ENCODE results near the gene PBX2. TPM values are rescaled to one million over a fixed set of nuclear protein-coding genes. Genes with fewer than 3 reads are reported as not detected.
"Not testable (repeated sequence)": the region's sequence is repeated elsewhere in the genome, so short reads cannot be mapped to it uniquely, and the experiment has no call there.

PBX2 gene
- total RNA-seq, 2 experiments from 2014 or later = 60.0 to 61.6 TPM

DNA sequence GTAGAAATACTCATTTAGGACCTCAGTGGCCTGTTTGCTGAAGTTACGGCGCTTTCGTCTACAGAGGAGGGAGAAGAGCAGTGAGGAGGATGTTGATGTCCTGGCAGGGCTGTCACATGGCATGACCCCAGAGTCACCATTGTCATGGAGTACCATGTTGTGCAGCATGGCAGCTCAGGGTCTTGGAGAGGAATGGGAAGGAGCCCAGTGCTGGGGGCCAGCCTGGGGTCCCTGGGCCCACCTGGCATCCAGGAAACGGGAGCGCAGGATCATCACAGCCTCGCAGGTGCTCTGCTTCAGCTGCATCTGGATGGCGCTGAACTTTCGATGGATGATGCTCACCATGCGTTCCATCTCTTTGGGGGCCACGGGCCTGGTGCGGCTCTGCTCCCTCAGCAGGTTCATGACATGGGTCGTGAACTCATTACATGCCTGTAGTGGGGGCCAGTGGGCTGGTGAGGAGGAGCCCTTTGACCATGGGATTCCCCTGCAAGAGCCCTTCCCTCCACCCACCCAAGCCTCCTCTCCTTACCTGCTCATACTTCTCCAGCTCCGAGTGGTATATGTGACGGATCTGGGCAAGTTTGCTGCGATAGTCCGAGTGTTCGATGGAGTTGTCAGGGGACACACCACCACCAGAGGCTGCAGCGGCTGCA, 2.1 kb downstream of the PBX2 start:
- CTCF ChIA-PET = interaction anchor here (1.1 kb wide), 1 partner anchor 140 kb away, joined by 3 read pairs; no protein-coding TSS in a partner anchor
- H3K4me1 Mint-ChIP-seq = peaks cover 38% of the 10 kb centered on the region
- ATAC-seq = not testable (repeated sequence)

GRCh38 chr6:32187009-32187709, 2.8 kb downstream of the PBX2 start:
- CTCF ChIA-PET = no interaction called here
- H3K9me3 Mint-ChIP-seq (ENCODE audit: low read depth) = no peaks in the 10 kb centered on the region
- H3K36me3 Mint-ChIP-seq = peaks cover 46% of the 10 kb centered on the region
- H3K27ac Mint-ChIP-seq = peak overlapping the region; percentile 87
- no peak for ATAC-seq
- H3K4me1 Mint-ChIP-seq = peaks cover 37% of the 10 kb centered on the region
- H3K27me3 Mint-ChIP-seq = no peaks in the 10 kb centered on the region
- H3K4me3 Mint-ChIP-seq = peak overlapping the region; percentile 32
- no peak for DNase-seq

More for the DNA sequence above, 2.1 kb downstream of the PBX2 start:
- H3K27me3 Mint-ChIP-seq; DNase-seq; H3K9me3 Mint-ChIP-seq (ENCODE audit: low read depth): not testable (repeated sequence)
- Mint-ChIP-seq H3K27ac (peak overlapping the region; percentile 79), H3K4me3 (peak overlapping the region; percentile 32), H3K36me3 (peaks cover 45% of the 10 kb centered on the region)

- DNase-seq; H3K4me3 Mint-ChIP-seq; H3K27me3 Mint-ChIP-seq; CTCF ChIA-PET; H3K9me3 Mint-ChIP-seq (ENCODE audit: low read depth); ATAC-seq: not testable (repeated sequence)
- Mint-ChIP-seq H3K4me1 (peaks cover 40% of the 10 kb centered on the region), H3K27ac (peak overlapping the region; percentile 87), H3K36me3 (peaks cover 43% of the 10 kb centered on the region)
These were observed 3.7 kb downstream of the PBX2 start for GRCh38 chr6:32186151-32186840.

GRCh38 chr6:32185681-32186131, 4.3 kb downstream of the PBX2 start:
- ATAC-seq = peak; percentile 59
- Mint-ChIP-seq H3K4me1 (peaks cover 41% of the 10 kb centered on the region), H3K36me3 (peaks cover 40% of the 10 kb centered on the region), H3K27ac (peak overlapping the region; percentile 87)
- not testable (repeated sequence) for H3K4me3 Mint-ChIP-seq; H3K27me3 Mint-ChIP-seq; H3K9me3 Mint-ChIP-seq (ENCODE audit: low read depth)
- CTCF ChIA-PET = interaction anchor here (1.2 kb wide), 1 partner anchor 10 kb away, joined by 4 read pairs; no protein-coding TSS in a partner anchor
- peak; percentile 78 for DNase-seq

GRCh38 chr6:32184084-32184640, 5.8 kb downstream of the PBX2 start, which contains the start of gene AGER:
Gene AGER, minus strand, starts transcription at chr6:32184253. Its CDS starts 31 bp downstream, at chr6:32184222.
- H3K36me3 Mint-ChIP-seq = peaks cover 41% of the 10 kb centered on the region
- no peak for ATAC-seq

GRCh38 chr6:32183483-32184083, 6.4 kb downstream of the PBX2 start:
- H3K27me3 Mint-ChIP-seq = no peaks in the 10 kb centered on the region
- no peak overlapping the region for H3K27ac Mint-ChIP-seq
- no peak for ATAC-seq
- H3K9me3 Mint-ChIP-seq (ENCODE audit: low read depth) = no peaks in the 10 kb centered on the region
- H3K36me3 Mint-ChIP-seq = peaks cover 39% of the 10 kb centered on the region
- DNase-seq = no peak
- CTCF ChIA-PET = interaction anchor here (1.9 kb wide), 1 partner anchor 9 kb away, joined by 8 read pairs; the partner anchor contains the start of gene GPSM3
- H3K4me1 Mint-ChIP-seq = peaks cover 53% of the 10 kb centered on the region
- H3K4me3 Mint-ChIP-seq = no peak overlapping the region

More at GRCh38 chr6:32184084-32184640, 5.8 kb downstream of the PBX2 start, which contains the start of gene AGER:
- H3K27ac Mint-ChIP-seq = no peak within 1 kb of the TSS
- DNase-seq = no peak
- H3K9me3 Mint-ChIP-seq (ENCODE audit: low read depth) = no peaks in the 10 kb centered on the region
- peaks cover 53% of the 10 kb centered on the region for H3K4me1 Mint-ChIP-seq
- H3K4me3 Mint-ChIP-seq = no peak within 1 kb of the TSS
- no peaks in the 10 kb centered on the region for H3K27me3 Mint-ChIP-seq
- CTCF ChIA-PET = interaction anchor here (1.2 kb wide), 1 partner anchor 11 kb away, joined by 4 read pairs; no protein-coding TSS in a partner anchor

DNA sequence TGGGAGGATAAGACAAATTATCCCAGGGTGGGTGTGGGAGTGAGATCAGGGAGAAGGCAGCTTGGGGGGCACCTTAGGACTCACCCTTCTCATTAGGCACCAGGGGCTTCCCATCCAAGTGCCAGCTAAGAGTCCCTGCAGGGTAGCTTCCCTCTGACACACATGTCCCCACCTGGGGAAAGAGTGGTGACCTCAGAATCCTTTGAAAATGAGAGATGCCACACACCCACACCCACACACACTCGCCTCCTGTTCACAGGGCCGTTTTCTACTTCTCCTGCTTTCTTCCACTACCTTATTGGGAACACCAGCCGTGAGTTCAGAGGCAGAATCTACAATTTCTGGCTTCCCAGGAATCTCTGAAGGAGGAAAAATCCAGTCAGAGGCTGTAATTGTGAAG, 7.0 kb downstream of the PBX2 start:
- Mint-ChIP-seq H3K9me3 (ENCODE audit: low read depth) (no peaks in the 10 kb centered on the region), H3K4me3 (no peak overlapping the region), H3K27ac (no peak overlapping the region), H3K4me1 (peaks cover 49% of the 10 kb centered on the region), H3K27me3 (no peaks in the 10 kb centered on the region), H3K36me3 (peaks cover 36% of the 10 kb centered on the region)
- DNase-seq (no peak), ATAC-seq (no peak)
- CTCF ChIA-PET = interaction anchor here (1.9 kb wide), 1 partner anchor 10 kb away, joined by 8 read pairs; the partner anchor contains the start of gene GPSM3

DNA sequence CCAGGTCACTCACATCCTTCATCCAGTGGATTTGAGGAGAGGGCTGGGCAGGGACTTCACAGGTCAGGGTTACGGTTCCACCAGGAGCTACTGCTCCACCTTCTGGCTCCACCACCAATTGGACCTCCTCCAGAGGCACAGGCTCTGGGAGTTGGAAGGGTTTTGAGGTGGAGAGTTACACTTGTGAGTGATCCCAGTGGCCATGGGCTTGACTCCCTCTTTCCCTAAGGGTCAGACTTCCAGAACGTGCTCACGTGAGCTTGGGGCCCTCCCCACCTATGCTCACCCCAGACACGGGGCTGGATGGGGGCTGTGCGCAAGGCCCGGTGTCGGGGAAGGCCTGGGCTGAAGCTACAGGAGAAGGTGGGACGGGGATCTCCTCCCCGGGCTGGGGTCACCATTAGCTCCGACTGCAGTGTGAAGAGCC, 7.4 kb downstream of the PBX2 start:
- H3K4me1 Mint-ChIP-seq = peaks cover 44% of the 10 kb centered on the region
- H3K27ac Mint-ChIP-seq = no peak overlapping the region
- H3K9me3 Mint-ChIP-seq (ENCODE audit: low read depth) = no peaks in the 10 kb centered on the region
- H3K27me3 Mint-ChIP-seq = no peaks in the 10 kb centered on the region
- H3K36me3 Mint-ChIP-seq = peaks cover 33% of the 10 kb centered on the region
- CTCF ChIA-PET = interaction anchor here (0.7 to 1.9 kb wide), 2 partner anchors 10 to 13 kb away, joined by 3 to 8 read pairs; partner anchors contain the start of gene GPSM3
- no peak overlapping the region for H3K4me3 Mint-ChIP-seq
- ATAC-seq (no peak), DNase-seq (no peak)

DNA sequence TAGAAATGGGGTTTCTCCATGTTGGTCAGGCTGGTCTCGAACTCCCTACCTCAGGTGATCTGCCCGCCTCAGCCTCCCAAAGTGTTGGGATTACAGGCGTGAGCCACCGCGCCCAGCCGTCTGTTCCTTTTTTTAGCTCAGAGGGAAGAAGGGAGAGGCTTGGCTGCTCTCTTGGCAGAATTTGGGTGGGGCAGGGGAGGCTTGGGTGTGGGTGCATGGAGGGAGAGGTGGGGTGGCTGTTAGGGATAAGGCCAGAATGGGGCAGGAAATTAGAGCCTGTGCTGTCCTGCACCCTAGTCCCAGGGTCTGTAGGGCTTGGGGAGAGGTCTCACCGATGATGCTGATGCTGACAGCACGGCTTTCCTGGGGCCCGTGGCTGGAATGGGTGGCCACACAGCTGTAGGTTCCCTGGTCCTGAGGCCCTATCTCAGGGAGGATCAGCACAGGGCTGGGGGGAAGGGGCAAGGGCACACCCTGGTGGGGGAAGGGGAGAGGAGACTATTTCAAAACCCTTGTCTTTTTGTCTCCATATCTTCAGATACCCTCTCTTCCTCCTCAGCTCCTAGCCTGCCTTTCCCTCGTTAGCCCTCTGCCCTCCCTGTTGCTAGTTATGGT, 8.0 kb downstream of the PBX2 start:
- peaks cover 27% of the 10 kb centered on the region for H3K36me3 Mint-ChIP-seq
- no peak for ATAC-seq

GRCh38 chr6:32181148-32181702, 8.8 kb downstream of the PBX2 start:
- CTCF ChIA-PET = interaction anchor here (1.1 kb wide), 1 partner anchor 14 kb away, joined by 5 read pairs; no protein-coding TSS in a partner anchor
- H3K36me3 Mint-ChIP-seq = peaks cover 20% of the 10 kb centered on the region
- no peak overlapping the region for H3K27ac Mint-ChIP-seq
- peaks cover 41% of the 10 kb centered on the region for H3K4me1 Mint-ChIP-seq
- DNase-seq (no peak), ATAC-seq (no peak)
- no peaks in the 10 kb centered on the region for H3K9me3 Mint-ChIP-seq (ENCODE audit: low read depth)
- no peak overlapping the region for H3K4me3 Mint-ChIP-seq
- H3K27me3 Mint-ChIP-seq = no peaks in the 10 kb centered on the region

More for the DNA sequence above, 8.0 kb downstream of the PBX2 start:
- CTCF ChIA-PET = interaction anchor here (0.7 to 1.9 kb wide), 3 partner anchors 11 to 14 kb away, joined by 3 to 8 read pairs (median 5); partner anchors contain the start of gene GPSM3
- Mint-ChIP-seq H3K9me3 (ENCODE audit: low read depth) (no peaks in the 10 kb centered on the region), H3K4me1 (peaks cover 41% of the 10 kb centered on the region), H3K27me3 (no peaks in the 10 kb centered on the region), H3K27ac (no peak overlapping the region), H3K4me3 (no peak overlapping the region)
- DNase-seq = no peak

GRCh38 chr6:32179766-32180405, 10.1 kb downstream of the PBX2 start:
- peaks cover 39% of the 10 kb centered on the region for H3K4me1 Mint-ChIP-seq
- CTCF ChIA-PET = interaction anchor here (0.8 to 4.6 kb wide), 6 partner anchors 9 to 659 kb away, joined by 3 to 31 read pairs (median 4); partner anchors contain the start of genes GPSM3, PBX2 and TAP2
- H3K36me3 Mint-ChIP-seq = peaks cover 14% of the 10 kb centered on the region
- DNase-seq (no peak), ATAC-seq (no peak)
- H3K4me3 Mint-ChIP-seq = no peak overlapping the region
- H3K9me3 Mint-ChIP-seq (ENCODE audit: low read depth) = no peaks in the 10 kb centered on the region
- peak overlapping the region; percentile 4 for H3K27ac Mint-ChIP-seq
- H3K27me3 Mint-ChIP-seq = no peaks in the 10 kb centered on the region
